Pons (tissue), 1 donor: ENCODE measurements around the gene SNX19.

Source experiments
- DNase-seq: peaks from one replicate; pipeline ENCODE4 v3.0.0-alpha.2; 2016; ENCODE audit warnings: low spot score

The SNX19 gene

DNA sequence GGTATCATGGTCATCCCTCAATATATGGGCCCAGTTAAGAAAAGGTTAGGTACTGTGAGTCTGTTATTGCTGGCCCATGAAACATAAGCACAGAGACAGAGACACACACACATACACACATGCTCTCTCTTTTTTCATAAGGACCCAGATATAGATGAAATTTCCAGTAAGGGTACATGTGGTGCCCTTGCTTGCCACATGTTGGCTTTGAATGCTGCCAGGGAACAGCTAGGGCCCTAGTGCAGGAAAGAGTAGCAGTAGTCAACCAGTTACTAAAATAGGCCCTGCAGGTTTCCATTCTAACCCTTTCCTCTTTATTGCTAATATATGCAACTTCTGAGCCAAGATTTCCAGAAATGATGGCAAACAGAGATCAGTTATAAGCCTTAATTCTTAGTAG, 9.1 kb downstream of the SNX19 start:
- no peak for DNase-seq

- DNase-seq, result no peak
Observed at GRCh38 chr11:130906616-130907015, 9.7 kb downstream of the SNX19 start.

DNA sequence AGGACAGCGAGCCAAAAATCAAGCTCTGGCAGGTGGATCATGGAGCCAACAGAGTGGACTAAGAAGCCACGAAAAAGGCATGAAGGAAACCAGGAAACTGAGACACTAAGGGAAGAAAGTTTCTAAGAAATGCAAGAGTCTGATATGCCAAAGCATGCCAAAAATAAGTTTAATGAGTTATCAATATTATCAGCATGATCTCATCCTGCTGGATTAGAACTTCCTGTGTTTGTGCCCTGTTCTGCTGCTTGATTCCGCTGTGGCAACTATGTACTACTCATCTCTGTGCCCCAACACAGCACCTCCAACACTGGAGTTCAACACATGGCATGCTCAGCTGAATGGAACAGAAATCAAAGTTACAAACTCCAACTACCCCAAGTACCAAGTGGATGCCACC, 10.8 kb downstream of the SNX19 start:
- DNase-seq, result no peak

- DNase-seq, result no peak
Observed at GRCh38 chr11:130904380-130904779, 11.9 kb downstream of the SNX19 start.

DNA sequence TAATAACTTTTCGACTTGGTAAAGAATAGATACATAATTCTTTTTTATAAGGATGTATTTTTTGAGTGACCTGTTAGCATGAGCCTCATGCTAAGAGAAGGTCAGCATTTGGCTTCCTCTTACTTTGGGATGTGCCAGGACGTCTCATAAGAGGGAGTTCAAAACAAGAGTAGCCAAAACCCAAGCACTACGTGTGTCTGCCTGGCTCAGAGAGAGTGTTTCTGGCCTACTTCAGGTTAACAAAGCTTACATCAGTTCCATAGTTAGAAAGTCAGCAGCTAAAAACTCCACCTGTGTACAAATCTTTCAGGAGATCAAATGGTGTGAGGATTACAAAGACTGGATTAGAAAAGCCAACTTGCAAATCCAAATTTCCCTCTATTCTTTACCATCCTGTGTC, 13.9 kb downstream of the SNX19 start:
- no peak for DNase-seq

GRCh38 chr11:130899106-130899505, 17.2 kb downstream of the SNX19 start:
- no peak for DNase-seq

- peak; percentile 51 for DNase-seq
Observed at GRCh38 chr11:130897262-130898182, 18.8 kb downstream of the SNX19 start.

GRCh38 chr11:130894322-130895025, 21.8 kb downstream of the SNX19 start:
- DNase-seq, result peak; percentile 89

DNA sequence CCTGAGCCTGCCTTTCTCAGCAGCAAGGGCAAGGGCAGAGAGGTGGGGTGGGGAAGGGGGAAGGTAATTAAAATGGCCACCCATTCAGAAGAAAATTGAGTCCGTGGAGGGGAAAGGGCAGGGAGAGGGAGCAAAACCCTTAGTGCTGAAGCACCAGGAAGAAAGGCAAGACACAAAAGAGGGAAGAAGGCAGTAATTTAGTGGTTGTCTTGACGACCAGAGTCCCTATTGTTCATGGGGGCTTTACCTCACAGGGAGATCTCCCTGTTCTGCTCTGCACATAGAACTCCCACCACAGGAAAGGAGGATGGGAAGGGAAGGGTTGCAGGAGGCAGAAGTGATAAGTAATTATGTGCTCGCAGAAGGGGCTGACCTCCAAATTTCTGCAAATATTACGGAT, 23.4 kb downstream of the SNX19 start:
- DNase-seq, result no peak

DNA sequence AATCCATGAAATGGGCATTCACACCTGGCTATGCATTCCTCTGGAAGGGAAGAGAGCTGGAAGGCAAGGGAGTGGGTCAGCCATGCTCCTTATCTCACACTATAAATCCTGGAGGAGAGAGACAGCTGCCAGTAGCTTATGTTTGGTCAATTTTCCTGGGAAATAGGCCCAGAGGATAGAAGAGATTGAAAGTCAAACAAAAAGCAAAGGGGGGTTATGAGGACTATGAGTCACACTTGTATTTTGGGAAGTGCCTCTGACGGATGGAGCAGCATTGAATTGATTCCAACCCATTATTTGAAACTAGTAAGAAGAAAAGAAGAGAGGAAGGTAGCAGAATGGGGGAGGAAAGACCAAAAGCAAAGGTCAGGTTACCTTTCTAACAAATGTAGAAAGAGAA, 25.0 kb downstream of the SNX19 start:
- no peak for DNase-seq

- DNase-seq, result no peak
Observed at GRCh38 chr11:130890039-130890745, 26.1 kb downstream of the SNX19 start.

DNA sequence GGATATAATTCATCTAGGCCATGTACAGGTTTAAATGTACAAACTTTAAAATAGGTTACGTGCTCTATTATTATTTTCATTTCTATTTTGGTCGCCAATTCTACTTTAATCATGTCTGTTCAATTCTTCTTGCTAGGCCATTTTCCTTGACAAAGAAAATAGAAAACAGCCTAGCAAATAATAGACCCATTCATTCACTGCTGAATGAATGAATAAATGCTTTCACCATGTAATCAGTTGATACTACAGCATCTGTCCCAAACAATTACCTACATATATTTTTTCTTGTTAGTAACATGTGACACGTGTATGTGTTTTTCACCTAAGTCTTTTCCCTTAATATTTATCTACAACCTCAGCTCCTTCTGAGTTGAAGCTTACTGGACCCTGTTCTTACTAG, 27.5 kb downstream of the SNX19 start:
- peak; percentile 78 for DNase-seq

- no peak for DNase-seq
Observed at GRCh38 chr11:130886704-130887103, 29.6 kb downstream of the SNX19 start.

- DNase-seq, result no peak
Observed at GRCh38 chr11:130882138-130882551, 34.1 kb downstream of the SNX19 start.

DNA sequence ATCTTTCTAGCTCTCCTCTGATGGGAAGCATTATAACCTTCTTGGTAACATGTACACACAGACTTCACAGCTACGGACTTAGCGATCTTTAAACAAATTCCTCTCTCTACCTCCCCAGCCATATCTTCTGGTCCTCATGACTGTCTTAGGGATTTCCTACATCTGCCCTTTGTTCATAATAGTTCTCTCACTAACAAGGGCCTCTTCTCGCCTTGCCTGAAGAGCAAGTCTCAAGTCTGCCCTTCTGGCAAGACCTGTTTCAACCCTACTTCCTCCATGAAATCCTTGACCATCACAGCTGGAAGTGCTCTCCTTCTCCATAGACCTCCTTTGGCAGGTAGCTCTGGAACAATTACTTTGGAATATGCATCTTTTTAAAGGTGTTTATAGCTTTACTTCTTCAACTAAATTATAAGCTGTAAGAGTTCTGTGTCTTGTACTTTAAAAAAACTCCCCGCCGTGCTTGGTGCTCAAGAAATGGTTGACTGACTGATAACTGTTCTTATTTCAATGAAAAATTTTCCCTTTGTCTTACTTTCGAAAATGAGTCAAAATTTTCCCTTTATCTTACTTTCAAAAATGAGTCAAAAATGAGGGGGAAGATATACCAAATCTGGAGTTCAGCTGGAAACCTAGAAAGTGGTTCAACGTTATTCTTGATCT, 34.7 kb downstream of the SNX19 start:
- no peak for DNase-seq

GRCh38 chr11:130879836-130880235, 36.4 kb downstream of the SNX19 start:
- DNase-seq, result no peak

GRCh38 chr11:130876931-130877915, 39.1 kb downstream of the SNX19 start:
- no peak for DNase-seq

DNA sequence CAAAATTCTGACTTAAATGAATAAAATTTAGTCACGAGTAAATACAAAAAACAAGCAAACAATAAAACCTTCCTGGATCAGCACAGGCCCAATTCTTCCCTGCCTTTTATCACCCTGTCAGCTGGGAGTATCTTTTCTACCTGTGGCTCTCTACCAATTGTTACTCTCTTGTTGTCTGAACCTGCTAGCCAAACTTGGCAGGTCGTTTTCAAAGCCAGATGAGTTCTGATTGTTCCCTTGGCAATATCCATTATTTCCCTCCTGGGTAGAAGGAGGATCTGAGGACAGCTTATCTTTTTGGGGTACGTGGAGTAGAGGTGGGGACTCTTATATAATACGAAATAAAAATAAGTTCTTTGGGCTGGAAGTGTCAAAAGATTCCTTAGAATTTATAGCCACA, 40.2 kb downstream of the SNX19 start:
- no peak for DNase-seq

- DNase-seq, result peak; percentile 96
Observed at GRCh38 chr11:130874955-130875531, 41.2 kb downstream of the SNX19 start.

DNA sequence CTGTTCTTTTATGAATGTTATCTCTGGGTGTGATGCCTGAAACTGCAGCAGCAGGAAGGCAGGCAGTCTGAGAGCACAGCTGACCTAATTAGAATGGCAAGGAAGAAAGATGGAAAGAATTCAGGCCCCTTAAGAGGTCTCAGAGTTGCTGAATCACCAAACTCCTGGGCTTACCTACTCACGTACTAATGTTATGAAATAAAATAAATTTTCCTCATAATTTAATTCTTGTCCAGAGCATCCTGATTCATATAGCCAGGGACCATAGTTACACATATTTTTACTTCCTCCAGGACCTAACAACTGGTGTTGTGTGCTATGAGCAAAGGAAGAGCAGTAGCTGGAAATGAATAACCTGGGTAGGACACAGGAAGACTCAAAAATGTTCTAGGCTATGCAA, 41.9 kb downstream of the SNX19 start:
- DNase-seq, result no peak

DNA sequence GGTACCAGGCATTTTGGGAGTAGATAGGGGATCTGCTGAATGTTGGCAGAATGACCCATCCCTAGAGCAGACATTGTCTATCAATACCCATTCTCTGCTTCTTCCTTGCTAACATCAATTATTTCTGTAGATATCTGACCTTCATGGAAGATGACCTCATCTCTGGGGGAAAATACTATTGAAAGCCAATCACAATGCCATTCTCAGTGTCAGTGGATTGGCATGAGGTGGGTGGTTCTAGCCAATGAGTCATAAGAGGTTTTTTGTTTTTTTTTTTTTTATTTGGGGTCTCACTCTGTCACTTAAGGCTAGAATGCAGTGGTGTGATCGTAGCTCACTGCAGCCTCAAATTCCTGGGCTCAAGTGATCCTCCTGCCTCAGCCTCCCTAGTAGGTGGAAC, 42.5 kb downstream of the SNX19 start:
- no peak for DNase-seq
